Naive B cell (primary cell): ENCODE results near the gene RGS21. TPM values are rescaled to one million over a fixed set of nuclear protein-coding genes. Genes with fewer than 3 reads are reported as not detected.

Source experiments
- ATAC-seq, 2 donors: fragments of 150-1000 bp; cut with Tn5 transposase; 2 replicates each; pipeline ENCODE4 v1.10.0; 2021; ENCODE audit warnings: low read depth in 2 of 2, mild to moderate bottlenecking in 2 of 2, moderate library complexity in 2 of 2
- DNase-seq: peaks from one replicate; pipeline ENCODE4 v3.0.0; 2022
- H3K27ac Mint-ChIP-seq, 6 donors: one replicate each; pipeline ENCODE4 v1.8.0; 2020 to 2022; ENCODE audit warnings: mild to moderate bottlenecking in 6 of 6, mixed read lengths in 6 of 6, moderate library complexity in 5 of 6, inconsistent platforms in 2 of 6
- H3K27me3 Mint-ChIP-seq, 3 donors: one replicate each; pipeline ENCODE4 v1.8.0; 2021 to 2022; ENCODE audit warnings: mixed read lengths in 3 of 3, mild to moderate bottlenecking in 1 of 3
- H3K36me3 Mint-ChIP-seq, 2 donors: one replicate each; pipeline ENCODE4 v1.8.0; 2020 to 2022; ENCODE audit warnings: mixed read lengths in 2 of 2, inconsistent platforms in 1 of 2, mild to moderate bottlenecking in 1 of 2
- H3K4me1 Mint-ChIP-seq, 3 donors: one replicate each; pipeline ENCODE4 v1.8.0; 2020 to 2022; ENCODE audit warnings: mixed read lengths in 3 of 3, inconsistent platforms in 1 of 3, mild to moderate bottlenecking in 1 of 3, moderate library complexity in 1 of 3
- H3K4me3 Mint-ChIP-seq, 8 donors: one replicate each; pipeline ENCODE4 v1.8.0; 2020 to 2022; ENCODE audit warnings: mild to moderate bottlenecking in 8 of 8, mixed read lengths in 8 of 8, moderate library complexity in 8 of 8, inconsistent platforms in 2 of 8
- H3K9me3 Mint-ChIP-seq, 7 donors: one replicate each; pipeline ENCODE4 v1.8.0; 2020 to 2022; ENCODE audit warnings: mixed read lengths in 7 of 7, mild to moderate bottlenecking in 5 of 7, inconsistent platforms in 2 of 7, moderate library complexity in 1 of 7
- polyA plus RNA-seq, 6 donors: library from polyadenylated mRNA; unstranded; fragments of 300-500 nt; fragmentation: Illumina TruSeq; gene quantifications; one replicate each; pipeline ENCODE4 v1.2.3, GENCODE V29; 2021; ENCODE audit warnings: low read depth in 6 of 6

RGS21 gene
- polyA plus RNA-seq, 6 donors from 2014 or later, result not detected

DNA sequence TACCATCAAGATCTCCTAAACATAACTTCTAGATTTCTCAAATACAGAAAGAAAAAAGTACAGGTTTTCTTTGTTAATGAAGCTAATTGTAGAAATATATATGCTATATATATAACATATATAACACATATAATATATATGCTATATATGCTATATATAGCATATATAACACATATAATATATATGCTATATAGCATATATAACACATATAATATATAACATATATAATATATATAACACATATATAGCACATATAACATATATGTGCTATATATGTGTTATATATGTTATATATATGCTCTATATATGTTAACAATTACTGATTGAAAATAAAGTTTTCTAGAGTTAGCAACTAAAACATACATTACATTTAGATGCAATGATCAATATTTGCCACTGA is 34.8 kb downstream of the RGS21 start:
- Mint-ChIP-seq H3K4me1 (no peaks in the 10 kb centered on the region), H3K9me3 (no peaks in the 10 kb centered on the region), H3K36me3 (no peaks in the 10 kb centered on the region), H3K4me3 (no peak overlapping the region), H3K27ac (no peak overlapping the region), H3K27me3 (no peaks in the 10 kb centered on the region)
- ATAC-seq, result no peak
- no peak for DNase-seq

DNA sequence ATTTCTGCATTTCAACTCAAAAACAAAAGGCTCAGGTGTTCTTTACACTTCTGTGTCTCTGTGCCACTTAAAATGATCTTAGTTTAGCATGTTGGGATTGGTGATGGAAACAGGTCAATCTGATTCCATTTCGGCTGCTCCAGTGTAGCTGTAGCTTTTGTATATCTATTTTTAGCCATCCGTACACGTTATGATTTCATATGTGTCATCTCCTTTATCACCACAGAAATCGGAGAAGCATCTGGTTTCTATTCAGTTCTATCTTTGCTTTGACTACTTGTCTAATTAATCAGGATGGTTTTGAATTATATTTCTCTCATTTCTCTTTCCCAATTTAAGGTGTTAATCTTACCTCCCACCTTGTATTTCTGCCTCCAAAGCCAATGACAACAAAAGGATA is 41.1 kb downstream of the RGS21 start:
- Mint-ChIP-seq H3K4me3 (no peak overlapping the region), H3K9me3 (no peaks in the 10 kb centered on the region), H3K36me3 (no peaks in the 10 kb centered on the region), H3K27ac (no peak overlapping the region), H3K4me1 (no peaks in the 10 kb centered on the region), H3K27me3 (no peaks in the 10 kb centered on the region)
- ATAC-seq, result no peak
- DNase-seq, result no peak

DNA sequence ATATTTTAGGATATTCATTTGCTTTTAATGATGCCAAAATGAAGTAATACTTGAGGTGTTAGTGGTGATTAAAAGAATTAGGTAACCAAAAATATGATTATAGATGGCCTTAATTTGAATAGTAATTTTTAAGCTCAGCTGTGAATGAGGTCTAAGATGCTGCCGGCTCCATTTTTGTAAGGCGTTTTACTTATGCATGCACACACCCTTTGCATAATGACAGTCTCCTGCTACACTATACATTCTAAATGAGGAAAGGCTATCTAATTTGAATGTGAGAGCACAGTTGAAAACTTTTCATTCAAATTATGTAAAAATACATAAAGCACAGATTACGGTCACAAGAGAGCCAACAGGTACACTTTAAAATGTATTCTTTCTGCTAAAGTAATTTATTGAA is 41.6 kb downstream of the RGS21 start:
- Mint-ChIP-seq H3K27ac (no peak overlapping the region), H3K4me3 (no peak overlapping the region), H3K27me3 (no peaks in the 10 kb centered on the region), H3K36me3 (no peaks in the 10 kb centered on the region), H3K4me1 (no peaks in the 10 kb centered on the region), H3K9me3 (no peaks in the 10 kb centered on the region)
- DNase-seq, result no peak
- ATAC-seq, result no peak

DNA sequence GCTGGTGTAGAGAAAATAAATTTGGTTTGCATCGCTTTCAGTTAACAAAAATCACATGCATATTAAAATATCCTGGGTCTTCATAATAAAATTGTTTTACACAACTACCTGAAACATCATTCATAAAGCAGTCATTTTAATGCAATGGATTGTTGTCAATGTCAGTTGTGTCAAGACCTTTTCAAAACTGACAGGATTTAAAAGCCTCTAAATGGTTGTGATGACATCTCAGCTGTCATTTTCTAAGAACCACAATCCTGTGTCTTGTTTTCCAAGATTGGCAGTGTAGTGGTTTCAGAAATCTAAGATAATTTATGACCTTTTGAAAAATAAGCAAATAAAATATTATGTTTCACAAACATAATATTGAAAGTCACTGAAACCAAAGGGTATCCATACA is 42.0 kb downstream of the RGS21 start:
- H3K27me3 Mint-ChIP-seq, result no peaks in the 10 kb centered on the region
- H3K4me3 Mint-ChIP-seq, result no peak overlapping the region
- H3K4me1 Mint-ChIP-seq, result no peaks in the 10 kb centered on the region
- no peak overlapping the region for H3K27ac Mint-ChIP-seq
- H3K9me3 Mint-ChIP-seq, result no peaks in the 10 kb centered on the region
- DNase-seq (no peak), ATAC-seq (no peak)
- H3K36me3 Mint-ChIP-seq, result no peaks in the 10 kb centered on the region

DNA sequence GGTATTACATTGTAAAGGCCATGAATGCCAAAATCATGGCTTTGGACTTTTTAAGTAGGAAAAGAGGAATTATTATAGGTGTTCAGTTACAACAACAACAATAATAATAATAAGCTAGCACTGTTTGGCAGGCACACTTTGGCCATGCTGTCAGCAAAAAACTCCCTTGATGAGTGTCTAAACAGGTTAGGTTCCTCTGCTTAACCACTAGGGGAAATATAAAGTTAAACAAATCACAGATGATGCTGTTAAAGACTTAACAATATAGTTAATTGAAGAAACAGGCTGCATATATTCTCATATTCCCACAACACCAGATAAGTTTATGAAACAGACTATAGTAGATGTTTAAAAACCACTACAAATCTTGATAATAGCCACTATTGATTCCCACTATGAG is 46.4 kb downstream of the RGS21 start:
- DNase-seq, result no peak
- H3K9me3 Mint-ChIP-seq, result no peaks in the 10 kb centered on the region
- no peaks in the 10 kb centered on the region for H3K27me3 Mint-ChIP-seq
- no peaks in the 10 kb centered on the region for H3K4me1 Mint-ChIP-seq
- H3K4me3 Mint-ChIP-seq, result no peak overlapping the region
- H3K27ac Mint-ChIP-seq, result no peak overlapping the region
- H3K36me3 Mint-ChIP-seq, result no peaks in the 10 kb centered on the region
- ATAC-seq, result no peak

DNA sequence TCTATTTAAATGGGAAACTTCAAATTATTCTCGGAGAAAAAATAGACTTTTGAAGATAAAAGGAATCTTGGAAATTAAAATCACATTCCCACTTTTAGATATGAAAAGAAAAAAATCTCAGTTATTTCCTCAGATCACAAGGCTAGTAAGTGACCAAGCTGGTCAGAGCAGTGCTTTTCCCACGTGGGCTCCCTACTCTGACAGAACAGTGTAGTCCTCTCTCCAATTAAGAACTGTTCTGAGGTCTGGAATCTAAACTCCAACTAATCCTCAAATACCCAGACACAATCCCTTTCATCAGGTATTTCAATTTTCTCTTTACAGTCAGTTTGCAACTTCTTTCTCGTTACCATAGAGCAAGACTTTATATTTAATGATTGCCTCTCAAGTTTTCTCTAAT is 50.6 kb downstream of the RGS21 start:
- Mint-ChIP-seq H3K4me3 (no peak overlapping the region), H3K27ac (no peak overlapping the region), H3K36me3 (no peaks in the 10 kb centered on the region), H3K27me3 (no peaks in the 10 kb centered on the region), H3K4me1 (no peaks in the 10 kb centered on the region), H3K9me3 (no peaks in the 10 kb centered on the region)
- ATAC-seq, result no peak
- no peak for DNase-seq

DNA sequence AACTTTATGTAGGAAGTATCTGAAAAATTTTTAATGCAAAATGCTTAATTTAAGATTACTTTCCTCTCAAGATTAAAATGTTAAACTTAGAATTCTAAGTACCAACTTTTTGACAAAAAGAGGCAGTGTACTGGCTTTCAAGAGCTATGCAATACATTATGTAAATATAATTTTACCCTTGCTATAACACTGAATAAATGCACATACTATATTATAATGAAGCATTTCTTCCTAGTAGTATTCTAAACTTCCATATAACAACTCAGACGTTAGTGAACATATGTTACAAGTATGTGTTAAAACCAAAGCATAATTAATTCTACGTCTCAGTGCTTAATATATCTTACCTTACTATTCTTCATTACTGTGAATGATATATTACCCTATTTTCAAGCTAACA is 58.5 kb downstream of the RGS21 start:
- ATAC-seq (no peak), DNase-seq (no peak)
- H3K4me1 Mint-ChIP-seq, result no peaks in the 10 kb centered on the region
- no peaks in the 10 kb centered on the region for H3K27me3 Mint-ChIP-seq
- no peaks in the 10 kb centered on the region for H3K9me3 Mint-ChIP-seq
- H3K36me3 Mint-ChIP-seq, result no peaks in the 10 kb centered on the region
- H3K4me3 Mint-ChIP-seq, result no peak overlapping the region
- no peak overlapping the region for H3K27ac Mint-ChIP-seq

DNA sequence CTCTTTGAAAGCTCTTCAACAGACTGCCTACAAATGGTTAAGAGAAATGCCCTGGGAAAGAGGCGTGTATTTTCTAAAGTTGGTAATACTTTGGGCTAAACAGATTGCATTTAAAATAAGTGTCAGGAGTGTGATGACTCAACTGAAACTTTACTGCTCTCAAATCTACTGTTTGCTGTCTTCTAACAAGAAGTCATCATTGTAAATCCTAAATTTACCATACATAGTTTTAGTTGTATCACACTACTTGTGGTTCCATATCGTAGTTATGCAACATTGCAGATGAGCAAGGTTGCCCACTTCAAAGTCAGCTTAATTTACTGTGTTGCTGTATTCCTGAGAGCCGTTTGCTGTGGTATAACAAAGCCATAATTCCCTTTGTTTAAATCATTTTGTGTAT is 59.6 kb downstream of the RGS21 start:
- Mint-ChIP-seq H3K9me3 (no peaks in the 10 kb centered on the region), H3K27ac (no peak overlapping the region), H3K27me3 (no peaks in the 10 kb centered on the region), H3K36me3 (no peaks in the 10 kb centered on the region), H3K4me3 (no peak overlapping the region), H3K4me1 (no peaks in the 10 kb centered on the region)
- DNase-seq (no peak), ATAC-seq (no peak)

DNA sequence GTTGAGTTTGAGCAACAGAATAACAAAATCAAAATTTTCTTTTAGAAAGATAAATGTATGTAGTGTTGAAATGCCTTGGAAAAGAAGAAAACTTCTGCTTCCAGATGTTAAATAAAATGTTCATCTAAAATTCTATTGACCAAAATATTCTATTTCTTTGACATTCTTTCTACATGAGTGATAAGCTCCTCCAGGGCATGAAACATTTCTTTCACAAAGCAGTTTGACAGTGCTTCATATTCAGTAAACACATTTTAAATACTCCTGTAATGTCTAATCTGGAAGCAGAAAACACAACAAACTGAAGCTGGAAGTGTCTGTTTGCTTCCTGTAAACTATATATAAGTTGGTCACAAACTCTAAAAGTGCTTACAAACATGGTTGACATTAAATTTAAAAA is 61.5 kb downstream of the RGS21 start:
- DNase-seq (no peak), ATAC-seq (no peak)
- no peaks in the 10 kb centered on the region for H3K4me1 Mint-ChIP-seq
- no peak overlapping the region for H3K4me3 Mint-ChIP-seq
- H3K27me3 Mint-ChIP-seq, result no peaks in the 10 kb centered on the region
- H3K27ac Mint-ChIP-seq, result no peak overlapping the region
- no peaks in the 10 kb centered on the region for H3K36me3 Mint-ChIP-seq
- H3K9me3 Mint-ChIP-seq, result no peaks in the 10 kb centered on the region

DNA sequence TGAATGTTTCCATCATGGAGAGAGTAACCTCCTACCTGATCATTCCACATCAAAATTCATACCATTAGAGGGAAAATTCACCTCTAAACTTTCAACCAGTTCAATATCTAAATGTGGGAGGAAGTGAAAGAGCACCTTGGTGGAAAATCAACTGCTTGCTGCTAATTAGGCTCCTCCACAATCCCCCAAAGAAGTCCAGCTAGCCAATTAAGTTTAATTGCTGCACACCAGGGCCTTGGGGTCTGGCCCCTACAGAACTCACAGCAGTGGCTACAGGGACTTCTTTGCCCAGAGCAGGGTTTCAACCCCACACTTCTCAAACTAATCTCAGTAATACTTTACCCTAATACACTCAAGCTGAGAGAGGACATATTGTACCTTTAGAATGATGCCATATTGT is 62.1 kb downstream of the RGS21 start:
- Mint-ChIP-seq H3K4me1 (no peaks in the 10 kb centered on the region), H3K4me3 (peak overlapping the region in 1 of 8 donors; percentile 1), H3K27me3 (no peaks in the 10 kb centered on the region), H3K27ac (no peak overlapping the region), H3K9me3 (no peaks in the 10 kb centered on the region), H3K36me3 (no peaks in the 10 kb centered on the region)
- no peak for DNase-seq
- no peak for ATAC-seq

DNA sequence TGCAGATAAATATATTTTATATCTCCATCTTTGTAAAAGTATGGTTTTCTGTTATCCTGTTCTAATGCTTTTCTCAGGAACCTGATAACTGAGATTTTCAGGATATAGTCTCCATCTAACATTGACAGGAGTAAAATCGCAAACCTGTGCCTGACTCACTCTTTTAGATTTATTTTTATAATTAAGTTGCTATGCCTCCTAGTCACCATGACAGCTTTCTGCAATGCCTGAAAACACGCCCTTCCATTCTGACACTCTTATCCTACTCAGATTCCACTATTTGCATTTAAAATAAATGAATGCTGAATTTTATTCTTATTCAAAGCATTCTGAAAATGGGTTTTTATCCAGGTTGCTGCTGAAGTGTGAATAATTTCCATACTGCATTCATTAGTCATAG is 62.8 kb downstream of the RGS21 start:
- no peak for DNase-seq
- Mint-ChIP-seq H3K4me3 (no peak overlapping the region), H3K27me3 (no peaks in the 10 kb centered on the region)

DNA sequence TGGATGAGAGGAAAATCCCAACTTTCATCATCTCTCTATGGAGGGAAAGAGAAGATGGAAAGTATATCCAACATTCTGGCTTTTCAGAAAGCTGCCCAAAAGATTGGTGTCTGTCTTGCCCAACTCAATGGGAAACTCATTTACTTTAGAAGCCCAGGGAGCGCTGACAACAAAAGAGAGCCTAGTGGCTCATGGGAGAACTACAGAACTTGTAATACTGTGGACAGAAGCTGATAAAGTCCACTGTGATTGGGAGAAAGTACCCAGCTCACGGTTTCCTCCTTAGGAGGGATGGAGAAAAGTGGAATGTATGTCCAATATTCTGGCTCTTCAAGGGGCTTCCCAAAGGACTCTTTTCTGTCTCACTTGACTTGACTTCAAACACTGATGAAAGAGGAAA is 66.0 kb downstream of the RGS21 start:
- Mint-ChIP-seq H3K27me3 (no peaks in the 10 kb centered on the region), H3K27ac (no peak overlapping the region), H3K36me3 (no peaks in the 10 kb centered on the region), H3K4me1 (no peaks in the 10 kb centered on the region), H3K4me3 (no peak overlapping the region), H3K9me3 (peaks cover 0 to 8% (median 2%) of the 10 kb centered on the region in 7 donors)
- DNase-seq (no peak), ATAC-seq (no peak)

More for the DNA sequence above, 62.8 kb downstream of the RGS21 start:
- ATAC-seq, result no peak
- Mint-ChIP-seq H3K36me3 (no peaks in the 10 kb centered on the region), H3K4me1 (no peaks in the 10 kb centered on the region), H3K27ac (no peak overlapping the region), H3K9me3 (peaks cover 0 to 2% (median 0%) of the 10 kb centered on the region in 7 donors)

DNA sequence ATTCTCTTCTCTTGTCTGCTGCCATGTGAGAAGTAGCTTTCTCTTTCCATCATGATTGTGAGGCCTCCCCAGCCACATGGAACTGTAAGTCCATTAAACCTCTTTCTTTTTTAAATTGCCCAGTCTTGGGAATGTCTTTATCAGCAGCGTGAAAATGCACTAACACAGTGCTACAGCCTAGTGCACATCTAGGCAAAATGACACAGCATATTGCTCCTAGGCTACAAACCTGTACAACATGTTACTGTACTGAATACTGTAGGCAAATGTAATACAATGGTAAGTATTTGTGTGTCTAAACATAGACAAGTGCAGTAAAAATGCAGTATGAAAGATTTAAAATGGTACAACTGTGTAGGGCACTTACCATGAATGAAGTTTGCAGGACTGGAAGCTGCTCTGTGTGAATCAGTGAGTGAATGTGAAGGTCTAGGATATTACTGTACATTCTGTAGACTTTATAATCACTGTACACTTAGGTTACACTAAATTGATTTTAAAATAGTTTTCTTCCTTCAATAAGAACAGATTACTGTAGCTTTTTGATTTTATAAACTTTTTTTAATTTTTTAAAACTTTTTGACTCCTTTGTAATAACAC is 69.4 kb downstream of the RGS21 start:
- Mint-ChIP-seq H3K4me1 (no peaks in the 10 kb centered on the region), H3K27ac (no peak overlapping the region), H3K4me3 (no peak overlapping the region), H3K36me3 (no peaks in the 10 kb centered on the region), H3K9me3 (peaks cover 0 to 12% (median 2%) of the 10 kb centered on the region in 7 donors), H3K27me3 (no peaks in the 10 kb centered on the region)
- ATAC-seq (no peak), DNase-seq (no peak)

DNA sequence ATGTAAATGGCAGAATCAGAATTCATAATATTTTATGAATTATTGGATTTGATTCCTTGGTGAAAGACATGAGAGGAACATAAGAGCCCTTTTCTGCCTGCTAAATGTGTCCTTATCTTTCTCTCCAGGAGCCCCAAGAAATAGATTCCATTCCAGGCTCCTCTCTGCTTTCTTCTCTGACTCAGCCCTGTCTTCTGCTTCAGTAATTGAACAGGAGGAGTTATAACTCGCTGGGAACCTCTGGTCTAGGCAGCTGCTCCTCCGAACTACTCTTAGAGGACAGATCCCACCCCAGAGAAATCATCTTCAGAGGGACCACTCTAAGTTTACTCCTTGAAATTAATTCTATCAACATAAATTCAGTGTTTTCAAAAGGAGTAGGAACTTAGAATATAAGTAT is 78.4 kb downstream of the RGS21 start:
- H3K9me3 Mint-ChIP-seq, result peaks cover 0 to 5% (median 0%) of the 10 kb centered on the region in 7 donors
- no peak overlapping the region for H3K4me3 Mint-ChIP-seq
- ATAC-seq, result no peak
- H3K4me1 Mint-ChIP-seq, result no peaks in the 10 kb centered on the region
- no peaks in the 10 kb centered on the region for H3K36me3 Mint-ChIP-seq
- no peaks in the 10 kb centered on the region for H3K27me3 Mint-ChIP-seq
- no peak overlapping the region for H3K27ac Mint-ChIP-seq
- no peak for DNase-seq

DNA sequence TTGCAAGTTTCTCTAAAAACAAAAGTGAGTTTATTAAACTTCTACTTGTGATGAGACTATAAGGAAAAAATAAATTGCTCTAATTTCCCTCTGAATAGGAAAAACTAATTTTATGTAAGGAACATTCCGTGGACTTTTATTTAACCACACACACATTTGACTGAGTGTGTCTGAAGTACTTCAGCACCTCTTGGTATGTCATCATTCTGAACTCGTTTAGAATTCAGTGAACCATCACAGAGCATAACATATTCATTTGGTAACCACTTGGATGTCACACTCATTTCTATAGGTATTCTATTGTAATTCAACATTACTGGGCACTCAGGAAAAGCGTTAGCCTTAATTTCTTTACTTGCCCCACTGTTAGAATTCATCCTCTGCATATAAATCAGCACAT is 79.1 kb downstream of the RGS21 start:
- H3K27ac Mint-ChIP-seq, result no peak overlapping the region
- no peaks in the 10 kb centered on the region for H3K36me3 Mint-ChIP-seq
- no peak for DNase-seq
- H3K4me1 Mint-ChIP-seq, result no peaks in the 10 kb centered on the region
- H3K9me3 Mint-ChIP-seq, result peaks cover 0 to 7% (median 0%) of the 10 kb centered on the region in 7 donors
- no peaks in the 10 kb centered on the region for H3K27me3 Mint-ChIP-seq
- ATAC-seq, result no peak
- no peak overlapping the region for H3K4me3 Mint-ChIP-seq
